Body of pancreas (tissue), 4 donors: Measurements from ENCODE around the gene GBP1.
"Not testable (repeated sequence)": the region's sequence is repeated elsewhere in the genome, so short reads cannot be mapped to it uniquely, and the experiment has no call there.

Experiments
- POLR2A ChIP-seq, 3 donors: fragments of 450-650 bp; IDR thresholded peaks; one replicate each; pipeline ENCODE4 v1.6.1; 2016; ENCODE audit warnings: antibody characterized with exemption in 3 of 3, mild to moderate bottlenecking in 2 of 3
- TF ChIP-seq, protein P1 (sequence below), 7 experiments: fragments of 450-650 bp in 4 of 7; fragments of 200-600 bp in 3 of 7; sonication (generic) in 3 of 7; IDR thresholded peaks; one replicate each; pipeline ENCODE4 v1.5.1; 2016 to 2019; ENCODE audit warnings: antibody characterized with exemption in 7 of 7

GRCh38 chr1:89034004-89034403, 31.0 kb downstream of the GBP1 start:
- not testable (repeated sequence) for TF ChIP-seq POLR2A (IDR thresholded peaks at IDR 0.05)
- TF ChIP-seq, protein P1, sequence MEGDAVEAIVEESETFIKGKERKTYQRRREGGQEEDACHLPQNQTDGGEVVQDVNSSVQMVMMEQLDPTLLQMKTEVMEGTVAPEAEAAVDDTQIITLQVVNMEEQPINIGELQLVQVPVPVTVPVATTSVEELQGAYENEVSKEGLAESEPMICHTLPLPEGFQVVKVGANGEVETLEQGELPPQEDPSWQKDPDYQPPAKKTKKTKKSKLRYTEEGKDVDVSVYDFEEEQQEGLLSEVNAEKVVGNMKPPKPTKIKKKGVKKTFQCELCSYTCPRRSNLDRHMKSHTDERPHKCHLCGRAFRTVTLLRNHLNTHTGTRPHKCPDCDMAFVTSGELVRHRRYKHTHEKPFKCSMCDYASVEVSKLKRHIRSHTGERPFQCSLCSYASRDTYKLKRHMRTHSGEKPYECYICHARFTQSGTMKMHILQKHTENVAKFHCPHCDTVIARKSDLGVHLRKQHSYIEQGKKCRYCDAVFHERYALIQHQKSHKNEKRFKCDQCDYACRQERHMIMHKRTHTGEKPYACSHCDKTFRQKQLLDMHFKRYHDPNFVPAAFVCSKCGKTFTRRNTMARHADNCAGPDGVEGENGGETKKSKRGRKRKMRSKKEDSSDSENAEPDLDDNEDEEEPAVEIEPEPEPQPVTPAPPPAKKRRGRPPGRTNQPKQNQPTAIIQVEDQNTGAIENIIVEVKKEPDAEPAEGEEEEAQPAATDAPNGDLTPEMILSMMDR (IDR thresholded peaks at IDR 0.05), result not testable (repeated sequence)
